GM23248 (cell line): ENCODE measurements around the gene IL2RA.

Experiments used
- EZH2 ChIP-seq: fragments of 200-600 bp; sonication (generic); IDR thresholded peaks from 2 replicates; pipeline ENCODE4 v1.6.1; 2018; ENCODE audit warnings: antibody characterized with exemption, mild to moderate bottlenecking; ENCODE audit not compliant: insufficient read depth, poor library complexity, severe bottlenecking
- EZH2phosphoT487 ChIP-seq: fragments of 200-600 bp; sonication (generic); IDR thresholded peaks from 2 replicates; pipeline ENCODE4 v1.6.1; 2018; ENCODE audit warnings: antibody characterized with exemption, moderate library complexity, mild to moderate bottlenecking, low read depth; ENCODE audit not compliant: insufficient read depth

DNA sequence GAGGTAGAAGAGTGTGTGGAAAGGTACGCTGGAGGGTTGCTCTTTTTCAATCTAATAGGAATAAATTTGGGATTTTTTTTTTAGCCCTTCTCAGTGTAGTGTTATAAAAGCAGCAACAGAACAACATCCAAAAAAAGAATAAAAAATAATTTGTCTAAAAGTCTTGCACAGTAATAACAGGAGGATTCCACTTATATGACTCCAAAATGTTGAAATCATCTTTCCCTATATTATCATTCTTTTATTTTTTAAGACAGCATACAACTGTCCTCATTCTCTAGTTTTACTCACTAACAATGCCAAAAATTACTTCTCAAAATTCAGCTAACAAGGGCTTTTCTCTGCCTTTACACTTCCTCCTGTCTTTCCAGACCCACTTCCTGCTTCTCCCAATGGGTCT lies 27.8 kb downstream of the IL2RA start:
- TF ChIP-seq EZH2 (no peak), EZH2phosphoT487 (no peak)
